CD4-positive, alpha-beta T cell (primary cell): ENCODE results near the gene PDZK1. TPM values are rescaled to one million over a fixed set of nuclear protein-coding genes. Genes with fewer than 3 reads are reported as not detected.
"Not testable (repeated sequence)": the region's sequence is repeated elsewhere in the genome, so short reads cannot be mapped to it uniquely, and the experiment has no call there.

Experiments used
- ATAC-seq: fragments of 200-7000 bp; cut with Tn5 transposase; one replicate; pipeline ENCODE4 v1.10.0; 2022; ENCODE audit warnings: mild to moderate bottlenecking; ENCODE audit not compliant: poor library complexity
- CTCF ChIA-PET: fragments of 350-600 bp; sonication (Branson Sonifier 250); formaldehyde crosslinking; loops from one replicate; lab custom pipeline; 2021; ENCODE audit warnings: antibody characterized with exemption, inconsistent platforms; lab: Charles Lee
- POLR2A ChIA-PET: fragments of 350-600 bp; sonication (Branson Sonifier 250); formaldehyde crosslinking; loops from one replicate; lab custom pipeline; 2021; ENCODE audit warnings: antibody characterized with exemption, inconsistent platforms; lab: Charles Lee
- DNase-seq, 14 experiments: peaks; one replicate each; pipeline ENCODE4 v3.0.0-alpha.2; 2013 to 2020; ENCODE audit warnings: mixed read lengths in 2 of 14
- H3K27ac ChIP-seq, 2 donors: one replicate each; pipeline versions ENCODE4 v1.5.1 to v1.7.0; 2013; ENCODE audit warnings: low read length in 2 of 2, low read depth in 1 of 2, mild to moderate bottlenecking in 1 of 2
- H3K27me3 ChIP-seq, 2 experiments: 1 replicate in 1 of 2; 2 replicates in 1 of 2; pipeline versions ENCODE4 v1.6.1 to v1.7.0; 2013; ENCODE audit warnings: low read length in 2 of 2, control low read depth in 1 of 2, mild to moderate bottlenecking in 1 of 2, moderate library complexity in 1 of 2; ENCODE audit not compliant: insufficient read depth in 2 of 2, control insufficient read depth in 1 of 2
- H3K36me3 ChIP-seq: one replicate; pipeline ENCODE4 v1.6.1; 2013; ENCODE audit warnings: low read length, control low read depth; ENCODE audit not compliant: insufficient read depth
- H3K4me1 ChIP-seq: one replicate; pipeline ENCODE4 v1.6.1; 2013; ENCODE audit warnings: low read length, control low read depth; ENCODE audit not compliant: insufficient read depth
- H3K4me3 ChIP-seq: one replicate; pipeline ENCODE4 v1.5.1; 2013; ENCODE audit warnings: mild to moderate bottlenecking, low read length, moderate library complexity
- H3K9me3 ChIP-seq, 2 experiments: 1 replicate in 1 of 2; 2 replicates in 1 of 2; pipeline versions ENCODE4 v1.6.1 to v1.7.0; 2013; ENCODE audit warnings: low read length in 2 of 2, mild to moderate bottlenecking in 2 of 2, control low read depth in 1 of 2, moderate library complexity in 1 of 2; ENCODE audit not compliant: control insufficient read depth in 1 of 2, insufficient read depth in 1 of 2
- H3K27ac Mint-ChIP-seq: one replicate; pipeline ENCODE4 v1.8.0; 2020; ENCODE audit warnings: mixed read lengths
- H3K27me3 Mint-ChIP-seq: one replicate; pipeline ENCODE4 v1.8.0; 2021; ENCODE audit warnings: mixed read lengths
- H3K36me3 Mint-ChIP-seq: one replicate; pipeline ENCODE4 v1.8.0; 2021; ENCODE audit warnings: low read depth, mixed read lengths
- H3K4me1 Mint-ChIP-seq: one replicate; pipeline ENCODE4 v1.8.0; 2021; ENCODE audit warnings: low read depth, mixed read lengths
- H3K4me3 Mint-ChIP-seq: one replicate; pipeline ENCODE4 v1.8.0; 2020; ENCODE audit warnings: mild to moderate bottlenecking, mixed read lengths
- H3K9me3 Mint-ChIP-seq: one replicate; pipeline ENCODE4 v1.8.0; 2020; ENCODE audit warnings: mixed read lengths
- intact Hi-C, 2 experiments: fragments of 100-400 bp; cut with DNase I in 1 of 2; cut with micrococcal nuclease in 1 of 2; formaldehyde crosslinking; loops; one replicate each; pipeline versions ENCODE4 v1.15.1 to v1.9.0; 2023 to 2025; cut with DNase I, micrococcal nuclease
- total RNA-seq, 174 experiments: library from RNA in 2 of 174; stranded (reverse) in 2 of 174; gene quantifications; one replicate each; pipeline ENCODE4 v1.2.3 and lab custom pipeline; 2021 to 2026

Gene PDZK1
- total RNA-seq, 2 experiments from 2014 or later: not detected

DNA sequence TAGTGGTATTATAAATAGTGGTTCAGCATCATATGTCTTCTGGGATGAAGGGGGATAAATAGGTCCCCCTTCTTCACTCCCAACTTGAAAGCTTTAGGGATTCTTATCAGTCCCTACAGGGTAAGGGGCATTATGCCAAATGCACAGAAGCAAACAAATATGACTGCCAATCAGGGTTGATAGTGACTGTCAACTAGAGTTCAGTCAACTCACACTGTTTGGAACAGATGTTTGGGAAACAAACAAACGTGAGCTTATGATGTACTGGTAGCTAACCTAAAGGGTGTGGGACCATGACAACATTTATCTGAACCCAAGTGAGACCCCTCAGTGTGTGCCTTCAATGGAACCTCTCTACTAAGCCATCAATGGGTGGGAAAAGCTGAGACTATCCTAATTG, 34.0 kb downstream of the PDZK1 start:
- not testable (repeated sequence) for H3K9me3 Mint-ChIP-seq, H3K4me3 Mint-ChIP-seq

DNA sequence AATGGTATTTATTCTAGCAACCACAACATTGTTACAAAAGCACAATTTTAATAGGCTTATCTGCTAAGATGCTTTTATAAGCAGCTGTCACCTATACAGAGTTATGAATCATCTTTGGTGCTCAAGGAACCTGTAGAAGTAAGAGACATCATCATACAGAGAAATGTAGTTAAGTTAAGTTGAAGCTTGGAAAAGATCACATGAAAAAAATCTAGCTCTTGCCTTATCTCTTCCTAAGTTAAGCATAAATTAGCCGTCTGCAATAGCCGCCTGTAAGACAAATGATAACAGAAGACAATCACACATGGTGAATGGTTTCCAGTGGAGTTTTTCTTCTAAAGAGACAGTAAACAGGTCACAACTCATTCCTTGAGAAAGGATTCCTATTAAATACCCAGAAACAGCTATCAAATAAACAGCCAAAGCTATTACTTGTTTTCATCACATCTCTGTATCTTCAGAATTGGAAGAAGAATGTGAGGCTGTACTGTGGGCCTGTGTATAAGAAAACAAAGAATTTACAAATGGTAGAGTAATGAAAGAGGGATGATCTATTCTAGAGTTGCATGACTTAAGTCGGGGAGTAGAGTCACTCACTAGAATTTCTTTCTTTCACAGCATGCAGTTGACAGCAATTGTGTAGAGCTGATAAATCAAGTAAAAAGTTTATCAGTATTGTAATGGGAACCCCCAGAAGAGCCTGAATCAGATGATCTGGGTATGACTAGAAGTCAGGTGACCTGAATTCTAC, 36.0 kb downstream of the PDZK1 start:
- H3K4me3 ChIP-seq, ATAC-seq: not testable (repeated sequence)

More for the DNA sequence above, 34.0 kb downstream of the PDZK1 start:
- H3K4me3 ChIP-seq, DNase-seq, H3K27ac ChIP-seq, H3K4me1 ChIP-seq, H3K9me3 ChIP-seq, intact Hi-C loops, POLR2A ChIA-PET, H3K27me3 ChIP-seq, H3K27me3 Mint-ChIP-seq, H3K27ac Mint-ChIP-seq, ATAC-seq, H3K36me3 ChIP-seq, H3K4me1 Mint-ChIP-seq, CTCF ChIA-PET: not testable (repeated sequence)
- peaks cover 18% of the 10 kb centered on the region for H3K36me3 Mint-ChIP-seq

GRCh38 chr1:145665015-145665414, 42.2 kb downstream of the PDZK1 start:
- H3K4me3 Mint-ChIP-seq, H3K27ac Mint-ChIP-seq, H3K27ac ChIP-seq, ATAC-seq, POLR2A ChIA-PET, H3K36me3 ChIP-seq, H3K4me3 ChIP-seq, H3K27me3 ChIP-seq, CTCF ChIA-PET, H3K27me3 Mint-ChIP-seq, H3K4me1 ChIP-seq, H3K9me3 ChIP-seq, H3K4me1 Mint-ChIP-seq, intact Hi-C loops, H3K9me3 Mint-ChIP-seq, DNase-seq: not testable (repeated sequence)
- peaks cover 19% of the 10 kb centered on the region for H3K36me3 Mint-ChIP-seq

More for the DNA sequence above, 36.0 kb downstream of the PDZK1 start:
- H3K4me3 Mint-ChIP-seq, intact Hi-C loops, H3K27me3 Mint-ChIP-seq, H3K27me3 ChIP-seq, POLR2A ChIA-PET, CTCF ChIA-PET, H3K36me3 ChIP-seq, H3K27ac ChIP-seq, H3K4me1 ChIP-seq, DNase-seq, H3K9me3 Mint-ChIP-seq, H3K4me1 Mint-ChIP-seq, H3K27ac Mint-ChIP-seq, H3K9me3 ChIP-seq: not testable (repeated sequence)
- H3K36me3 Mint-ChIP-seq: peaks cover 29% of the 10 kb centered on the region

- H3K9me3 ChIP-seq, H3K27me3 Mint-ChIP-seq, ATAC-seq, intact Hi-C loops, H3K4me3 ChIP-seq, H3K4me1 ChIP-seq, H3K4me1 Mint-ChIP-seq, POLR2A ChIA-PET, CTCF ChIA-PET, H3K9me3 Mint-ChIP-seq, H3K27ac ChIP-seq, H3K27ac Mint-ChIP-seq, H3K27me3 ChIP-seq, H3K4me3 Mint-ChIP-seq, H3K36me3 ChIP-seq, DNase-seq: not testable (repeated sequence)
- H3K36me3 Mint-ChIP-seq: peaks cover 12% of the 10 kb centered on the region
Measured at GRCh38 chr1:145662502-145662901, 44.7 kb downstream of the PDZK1 start.

GRCh38 chr1:145656245-145656943, 50.8 kb downstream of the PDZK1 start:
- ATAC-seq, intact Hi-C loops, CTCF ChIA-PET, H3K36me3 ChIP-seq, POLR2A ChIA-PET, H3K27me3 Mint-ChIP-seq, DNase-seq, H3K4me1 ChIP-seq, H3K4me1 Mint-ChIP-seq, H3K27ac Mint-ChIP-seq, H3K27ac ChIP-seq, H3K27me3 ChIP-seq, H3K4me3 ChIP-seq, H3K9me3 Mint-ChIP-seq, H3K4me3 Mint-ChIP-seq, H3K9me3 ChIP-seq: not testable (repeated sequence)
- peaks cover 13% of the 10 kb centered on the region for H3K36me3 Mint-ChIP-seq

DNA sequence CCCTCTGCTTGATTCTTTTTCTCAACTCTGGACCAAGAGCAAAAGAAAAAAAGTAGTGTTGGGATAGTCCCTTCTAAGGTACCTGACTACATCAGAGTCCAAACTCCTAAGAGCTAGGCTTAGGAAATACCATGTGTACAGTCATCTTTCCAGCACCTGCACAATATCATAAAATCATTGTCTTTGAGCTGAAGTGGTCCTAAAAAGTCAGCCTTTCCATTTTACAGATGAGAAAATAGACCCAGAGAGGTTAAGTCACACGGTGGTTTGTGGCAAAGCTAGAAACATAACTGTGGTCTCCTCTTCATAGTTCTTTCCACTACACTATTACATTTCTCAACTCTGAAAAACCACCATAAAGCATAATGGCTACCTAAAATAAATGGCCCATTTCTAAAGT, 63.2 kb downstream of the PDZK1 start:
- POLR2A ChIA-PET, H3K9me3 ChIP-seq, H3K27ac Mint-ChIP-seq, H3K4me3 Mint-ChIP-seq, H3K36me3 Mint-ChIP-seq, H3K9me3 Mint-ChIP-seq, H3K27me3 ChIP-seq, CTCF ChIA-PET, H3K4me1 ChIP-seq, ATAC-seq, H3K4me1 Mint-ChIP-seq, H3K4me3 ChIP-seq, H3K27ac ChIP-seq, H3K27me3 Mint-ChIP-seq, H3K36me3 ChIP-seq, intact Hi-C loops, DNase-seq: not testable (repeated sequence)

DNA sequence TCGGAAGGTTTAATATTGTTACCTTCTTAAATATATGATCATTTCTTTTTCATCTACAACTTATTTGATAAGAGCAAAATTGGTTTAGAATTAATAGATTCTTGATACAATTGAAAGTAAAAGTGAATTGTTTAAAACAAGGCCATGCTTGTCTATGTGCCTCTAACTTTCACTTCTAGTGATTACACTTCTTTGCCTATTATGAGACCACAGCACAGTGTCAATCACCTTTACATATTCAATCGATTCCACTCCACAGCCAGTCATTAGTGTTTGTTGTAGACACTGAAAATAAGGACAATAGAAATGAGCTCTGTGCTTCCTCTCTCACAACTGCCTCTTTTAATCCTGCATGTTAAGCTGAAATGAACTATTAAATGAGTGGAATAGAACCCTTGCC, 65.3 kb downstream of the PDZK1 start:
- H3K9me3 ChIP-seq, H3K27ac ChIP-seq, H3K27me3 Mint-ChIP-seq, H3K36me3 ChIP-seq, CTCF ChIA-PET, POLR2A ChIA-PET, H3K4me3 ChIP-seq, H3K36me3 Mint-ChIP-seq, H3K27ac Mint-ChIP-seq, intact Hi-C loops, H3K4me3 Mint-ChIP-seq, ATAC-seq, H3K4me1 Mint-ChIP-seq, H3K9me3 Mint-ChIP-seq, H3K27me3 ChIP-seq, H3K4me1 ChIP-seq, DNase-seq: not testable (repeated sequence)
